Stimulated activated CD8-positive, alpha-beta memory T cell treated with anti-CD3 and anti-CD28 coated beads, Interleukin-15, amount 100 ng/mL, for 48 hours (primary cell): Measurements from ENCODE around the gene FGF1.

ENCODE experiments used
- DNase-seq, 2 donors: peaks; one replicate each; pipeline ENCODE4 v3.0.0-alpha.2; 2020; ENCODE audit warnings: low read depth in 2 of 2

FGF1 gene

GRCh38 chr5:142614054-142614453, 71.8 kb downstream of the FGF1 start:
- DNase-seq: no peak

GRCh38 chr5:142613271-142613671, 72.6 kb downstream of the FGF1 start:
- no peak for DNase-seq

GRCh38 chr5:142612494-142613270, 73.2 kb downstream of the FGF1 start:
- no peak for DNase-seq

GRCh38 chr5:142611154-142611553, 74.7 kb downstream of the FGF1 start:
- DNase-seq: peak; percentile 31 to 53

- no peak for DNase-seq
Observed at GRCh38 chr5:142610176-142611001, 75.5 kb downstream of the FGF1 start.

GRCh38 chr5:142609142-142609541, 76.7 kb downstream of the FGF1 start:
- DNase-seq: no peak

GRCh38 chr5:142608081-142608480, 77.8 kb downstream of the FGF1 start:
- DNase-seq: no peak

GRCh38 chr5:142605611-142606010, 80.3 kb downstream of the FGF1 start:
- no peak for DNase-seq

GRCh38 chr5:142602720-142603245, 83.1 kb downstream of the FGF1 start:
- DNase-seq: no peak

- no peak for DNase-seq
Observed at GRCh38 chr5:142601432-142601831, 84.5 kb downstream of the FGF1 start.

- DNase-seq: no peak
Observed at GRCh38 chr5:142600611-142601358, 85.1 kb downstream of the FGF1 start.

GRCh38 chr5:142600092-142600491, 85.8 kb downstream of the FGF1 start:
- DNase-seq: no peak

GRCh38 chr5:142598338-142598700, 87.6 kb downstream of the FGF1 start:
- no peak for DNase-seq

- DNase-seq: peak in 1 of 2 donors; percentile 20
Observed at GRCh38 chr5:142597546-142598337, 88.1 kb downstream of the FGF1 start.

- no peak for DNase-seq
Observed at GRCh38 chr5:142597025-142597424, 88.9 kb downstream of the FGF1 start.

GRCh38 chr5:142592365-142592764, 93.5 kb downstream of the FGF1 start:
- no peak for DNase-seq

- DNase-seq: no peak
Observed at GRCh38 chr5:142590451-142591231, 95.2 kb downstream of the FGF1 start.

- no peak for DNase-seq
Observed at GRCh38 chr5:142589720-142590119, 96.2 kb downstream of the FGF1 start.

- DNase-seq: no peak
Observed at GRCh38 chr5:142587354-142587965, 98.4 kb downstream of the FGF1 start.

- DNase-seq: no peak
Observed at GRCh38 chr5:142586552-142586951, 99.3 kb downstream of the FGF1 start.
